CD14-positive monocyte (primary cell): ENCODE results near the gene IQGAP2. TPM values are rescaled to one million over a fixed set of nuclear protein-coding genes. Genes with fewer than 3 reads are reported as not detected.

ENCODE experiments used
- DNase-seq, 3 donors: peaks; one replicate each; pipeline ENCODE4 v3.0.0-alpha.2; 2011 to 2022
- H2AFZ ChIP-seq: 2 replicates; pipeline ENCODE4 v1.6.0; 2012; ENCODE audit warnings: mild to moderate bottlenecking, low read depth, low read length, inconsistent platforms; ENCODE audit not compliant: insufficient read depth, poor library complexity, severe bottlenecking
- H3K27ac ChIP-seq, 2 donors: 1 replicate in 1 of 2; 2 replicates in 1 of 2; pipeline ENCODE4 v1.5.1; 2012 to 2013; ENCODE audit warnings: low read length in 2 of 2, control low read depth in 1 of 2, inconsistent platforms in 1 of 2, low read depth in 1 of 2, mild to moderate bottlenecking in 1 of 2
- H3K27me3 ChIP-seq, 2 donors: one replicate each; pipeline versions ENCODE4 v1.6.0 to v1.6.1; 2011 to 2013; ENCODE audit warnings: low read length in 2 of 2; ENCODE audit not compliant: control insufficient read depth in 2 of 2, insufficient read depth in 2 of 2
- H3K36me3 ChIP-seq, 2 donors: replicated peaks in 1 of 2; 1 replicate in 1 of 2; 2 replicates in 1 of 2; pipeline versions ENCODE4 v1.5.1 to v1.6.1; 2012 to 2013; ENCODE audit warnings: low read length in 2 of 2, control low read depth in 1 of 2, inconsistent platforms in 1 of 2, mild to moderate bottlenecking in 1 of 2; ENCODE audit not compliant: insufficient read depth in 2 of 2, control insufficient read depth in 1 of 2
- H3K4me1 ChIP-seq, 2 donors: 1 replicate in 1 of 2; 2 replicates in 1 of 2; pipeline versions ENCODE4 v1.5.1 to v1.6.1; 2012 to 2013; ENCODE audit warnings: low read length in 2 of 2, control low read depth in 1 of 2, inconsistent platforms in 1 of 2, mild to moderate bottlenecking in 1 of 2, moderate library complexity in 1 of 2; ENCODE audit not compliant: insufficient read depth in 2 of 2, control insufficient read depth in 1 of 2
- H3K4me2 ChIP-seq: replicated peaks from 2 replicates; pipeline ENCODE3; 2012; ENCODE audit warnings: low read length, moderate library complexity, mild to moderate bottlenecking; ENCODE audit not compliant: poor library complexity, severe bottlenecking; ENCODE audit errors: extremely low read depth
- H3K4me3 ChIP-seq, 3 experiments: fragments of 200-600 bp in 1 of 3; sonication (generic) in 1 of 3; replicated peaks in 1 of 3; 1 replicate in 2 of 3; 2 replicates in 1 of 3; pipeline ENCODE4 v1.5.1; 2011 to 2013; ENCODE audit warnings: low read length in 3 of 3, mild to moderate bottlenecking in 3 of 3, control low read depth in 2 of 3, low read depth in 2 of 3, inconsistent platforms in 1 of 3, moderate library complexity in 1 of 3
- H3K79me2 ChIP-seq: 2 replicates; pipeline ENCODE4 v1.6.0; 2012; ENCODE audit warnings: mild to moderate bottlenecking, control low read depth, inconsistent platforms, low read length, moderate library complexity; ENCODE audit not compliant: insufficient read depth
- H3K9ac ChIP-seq: 2 replicates; pipeline ENCODE4 v1.6.0; 2017; ENCODE audit warnings: low read length, mild to moderate bottlenecking; ENCODE audit not compliant: insufficient read depth, poor library complexity, severe bottlenecking
- H3K9me3 ChIP-seq, 2 donors: replicated peaks in 1 of 2; 1 replicate in 1 of 2; 2 replicates in 1 of 2; pipeline versions ENCODE4 v1.5.1 to v1.6.1; 2012 to 2013; ENCODE audit warnings: low read length in 2 of 2, control low read depth in 1 of 2; ENCODE audit not compliant: control insufficient read depth in 1 of 2, insufficient read depth in 1 of 2
- H4K20me1 ChIP-seq: 2 replicates; pipeline ENCODE4 v1.6.0; 2012; ENCODE audit warnings: mild to moderate bottlenecking, low read length, control low read depth, moderate library complexity; ENCODE audit not compliant: insufficient read depth
- H3K27ac Mint-ChIP-seq, 7 donors: one replicate each; pipeline ENCODE4 v1.8.0; 2020; ENCODE audit warnings: mild to moderate bottlenecking in 7 of 7, mixed read lengths in 7 of 7, moderate library complexity in 6 of 7, inconsistent platforms in 2 of 7
- H3K27me3 Mint-ChIP-seq, 3 donors: one replicate each; pipeline ENCODE4 v1.8.0; 2021 to 2022; ENCODE audit warnings: low read depth in 3 of 3, mild to moderate bottlenecking in 3 of 3, mixed read lengths in 3 of 3, moderate library complexity in 3 of 3, inconsistent platforms in 1 of 3
- H3K36me3 Mint-ChIP-seq, 2 donors: one replicate each; pipeline ENCODE4 v1.8.0; 2020; ENCODE audit warnings: mixed read lengths in 2 of 2, inconsistent platforms in 1 of 2, mild to moderate bottlenecking in 1 of 2
- H3K4me1 Mint-ChIP-seq: one replicate; pipeline ENCODE4 v1.8.0; 2020; ENCODE audit warnings: mild to moderate bottlenecking, mixed read lengths
- H3K4me3 Mint-ChIP-seq, 2 donors: one replicate each; pipeline ENCODE4 v1.8.0; 2020; ENCODE audit warnings: mild to moderate bottlenecking in 2 of 2, mixed read lengths in 2 of 2, moderate library complexity in 1 of 2
- H3K9me3 Mint-ChIP-seq, 7 donors: one replicate each; pipeline ENCODE4 v1.8.0; 2020 to 2022; ENCODE audit warnings: mixed read lengths in 7 of 7, mild to moderate bottlenecking in 6 of 7, moderate library complexity in 6 of 7, inconsistent platforms in 2 of 7
- CTCF ChIP-seq: fragments of 200-600 bp; IDR thresholded peaks from one replicate; pipeline ENCODE4 v1.8.0; 2022; ENCODE audit warnings: antibody characterized with exemption, mild to moderate bottlenecking
- WGBS: methylation state at CpG from one replicate; pipeline ENCODE4 v1.1.5; 2013; ENCODE audit warnings: missing lambda C conversion rate; ENCODE audit not compliant: insufficient coverage; 5-methylcytosine and 5-hydroxymethylcytosine counted together
- intact Hi-C, 2 donors: fragments of 100-400 bp; cut with micrococcal nuclease; formaldehyde crosslinking; loops; one replicate each; pipeline versions ENCODE4 v1.15.0 to v1.15.1; 2023
- polyA plus RNA-seq, 3 donors: library from polyadenylated mRNA; depleted of rRNA in 1 of 3; unstranded in 2 of 3; stranded (reverse) in 1 of 3; fragments of 300-500 nt in 2 of 3; fragments of >200 nt in 1 of 3; fragmentation: Illumina TruSeq in 2 of 3; gene quantifications; 1 replicate in 2 of 3; 2 replicates in 1 of 3; pipeline ENCODE4 v1.2.3, GENCODE V29; 2012 to 2021

Gene IQGAP2
- polyA plus RNA-seq, 3 donors: 21.4 to 50.9 (median 35.4) TPM

GRCh38 chr5:76643371-76643770, 240.3 kb downstream of the IQGAP2 start:
- no peak for TF ChIP-seq CTCF
- Histone ChIP-seq H3K79me2 (no peaks in the 10 kb centered on the region), H3K9ac (no peak overlapping the region), H3K4me1 (peaks cover 11% of the 10 kb centered on the region in 2 donors), H3K4me3 (no peak overlapping the region), H3K36me3 (peaks cover 51 to 92% of the 10 kb centered on the region in 2 donors), H4K20me1 (peaks cover 25% of the 10 kb centered on the region), H2AFZ (no peak overlapping the region), H3K27me3 (no peaks in the 10 kb centered on the region), H3K4me2 (no peak overlapping the region), H3K27ac (no peak overlapping the region), H3K9me3 (peaks cover 7 to 8% of the 10 kb centered on the region in 2 donors)
- no peak overlapping the region for H3K27ac Mint-ChIP-seq
- no peak overlapping the region for H3K4me3 Mint-ChIP-seq
- no peak for DNase-seq
- peaks cover 4% of the 10 kb centered on the region for H3K4me1 Mint-ChIP-seq
- intact Hi-C loops: loop anchor here (5.0 kb wide), 2 partner anchors 41 to 306 kb away; no protein-coding TSS in a partner anchor
- H3K27me3 Mint-ChIP-seq: peaks cover 0 to 2% (median 0%) of the 10 kb centered on the region in 3 donors
- peaks cover 4 to 15% (median 12%) of the 10 kb centered on the region in 7 donors for H3K9me3 Mint-ChIP-seq
- H3K36me3 Mint-ChIP-seq: peaks cover 78 to 81% of the 10 kb centered on the region in 2 donors

GRCh38 chr5:76649140-76649539, 246.1 kb downstream of the IQGAP2 start:
- Mint-ChIP-seq H3K4me1 (no peaks in the 10 kb centered on the region), H3K4me3 (no peak overlapping the region), H3K9me3 (peaks cover 7 to 27% (median 19%) of the 10 kb centered on the region in 7 donors), H3K36me3 (peaks cover 70 to 88% of the 10 kb centered on the region in 2 donors), H3K27me3 (peaks cover 0 to 2% (median 2%) of the 10 kb centered on the region in 3 donors), H3K27ac (no peak overlapping the region)
- Histone ChIP-seq H3K27ac (no peak overlapping the region), H4K20me1 (peaks cover 7% of the 10 kb centered on the region), H3K4me3 (no peak overlapping the region), H3K9ac (no peak overlapping the region), H3K79me2 (no peaks in the 10 kb centered on the region), H3K27me3 (no peaks in the 10 kb centered on the region), H3K36me3 (peaks cover 57 to 97% of the 10 kb centered on the region in 2 donors), H2AFZ (no peak overlapping the region), H3K9me3 (peaks cover 15 to 16% of the 10 kb centered on the region in 2 donors), H3K4me1 (no peaks in the 10 kb centered on the region), H3K4me2 (no peak overlapping the region)
- TF ChIP-seq CTCF: no peak
- no peak for DNase-seq
- intact Hi-C loops: no loop called here
- no CpG with 5 or more reads among the region's 2 CpGs for whole genome bisulfite sequencing
